GM10266 (cell line): Measurements from ENCODE around the gene JADE1.

Experiments used
- DNase-seq: peaks from one replicate; pipeline ENCODE4 v3.0.0; 2012; ENCODE audit errors: extremely low spot score
- TF ChIP-seq, protein P1 (sequence below): IDR thresholded peaks from 2 replicates; pipeline ENCODE4 v1.5.1; 2012; ENCODE audit warnings: mild to moderate bottlenecking, low read depth; ENCODE audit not compliant: control insufficient read depth, insufficient read depth; ENCODE audit errors: missing control alignments

Gene JADE1

DNA sequence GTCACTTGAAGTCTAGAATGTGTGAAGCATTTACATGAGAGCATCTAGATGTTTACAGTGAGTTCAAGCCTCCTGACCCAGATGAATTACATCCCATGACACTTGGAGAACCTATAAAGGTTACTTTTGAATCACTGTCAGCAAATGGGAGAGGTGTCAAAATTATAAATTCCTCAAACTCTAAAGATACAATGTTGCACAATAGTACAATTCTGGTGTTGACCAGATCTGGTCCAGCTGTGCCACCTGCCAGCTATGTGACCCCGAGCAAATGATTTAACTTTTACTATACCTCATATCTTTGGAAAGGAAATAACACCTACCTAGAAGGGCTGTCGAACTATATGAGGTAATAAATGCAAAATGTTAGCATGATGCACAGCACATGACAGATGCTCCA, 69.8 kb downstream of the JADE1 start:
- TF ChIP-seq, protein P1, sequence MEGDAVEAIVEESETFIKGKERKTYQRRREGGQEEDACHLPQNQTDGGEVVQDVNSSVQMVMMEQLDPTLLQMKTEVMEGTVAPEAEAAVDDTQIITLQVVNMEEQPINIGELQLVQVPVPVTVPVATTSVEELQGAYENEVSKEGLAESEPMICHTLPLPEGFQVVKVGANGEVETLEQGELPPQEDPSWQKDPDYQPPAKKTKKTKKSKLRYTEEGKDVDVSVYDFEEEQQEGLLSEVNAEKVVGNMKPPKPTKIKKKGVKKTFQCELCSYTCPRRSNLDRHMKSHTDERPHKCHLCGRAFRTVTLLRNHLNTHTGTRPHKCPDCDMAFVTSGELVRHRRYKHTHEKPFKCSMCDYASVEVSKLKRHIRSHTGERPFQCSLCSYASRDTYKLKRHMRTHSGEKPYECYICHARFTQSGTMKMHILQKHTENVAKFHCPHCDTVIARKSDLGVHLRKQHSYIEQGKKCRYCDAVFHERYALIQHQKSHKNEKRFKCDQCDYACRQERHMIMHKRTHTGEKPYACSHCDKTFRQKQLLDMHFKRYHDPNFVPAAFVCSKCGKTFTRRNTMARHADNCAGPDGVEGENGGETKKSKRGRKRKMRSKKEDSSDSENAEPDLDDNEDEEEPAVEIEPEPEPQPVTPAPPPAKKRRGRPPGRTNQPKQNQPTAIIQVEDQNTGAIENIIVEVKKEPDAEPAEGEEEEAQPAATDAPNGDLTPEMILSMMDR = no peak
- DNase-seq = no peak

DNA sequence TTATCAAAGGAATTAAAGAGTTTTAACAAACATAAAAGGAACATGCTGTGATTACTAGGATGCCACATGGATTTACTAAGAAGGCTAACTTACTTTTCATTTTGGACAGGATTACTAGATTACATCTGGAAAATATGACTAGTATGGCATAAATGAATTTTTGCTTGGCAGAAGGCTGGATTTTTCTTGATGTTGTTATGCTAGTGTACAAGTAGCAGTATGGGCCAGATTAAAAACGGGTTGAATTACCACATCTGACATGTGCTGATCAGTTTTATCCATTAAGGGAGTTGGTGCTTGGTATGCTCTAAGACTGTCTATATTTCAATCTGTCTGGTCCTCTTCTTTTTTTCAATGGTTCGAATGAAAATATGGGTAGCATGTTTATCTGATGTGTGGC, 70.5 kb downstream of the JADE1 start:
- no peak for DNase-seq
- TF ChIP-seq, protein P1 = no peak

- TF ChIP-seq, protein P1 = no peak
- no peak for DNase-seq
These were observed 71.2 kb downstream of the JADE1 start for GRCh38 chr4:128880662-128881061.

DNA sequence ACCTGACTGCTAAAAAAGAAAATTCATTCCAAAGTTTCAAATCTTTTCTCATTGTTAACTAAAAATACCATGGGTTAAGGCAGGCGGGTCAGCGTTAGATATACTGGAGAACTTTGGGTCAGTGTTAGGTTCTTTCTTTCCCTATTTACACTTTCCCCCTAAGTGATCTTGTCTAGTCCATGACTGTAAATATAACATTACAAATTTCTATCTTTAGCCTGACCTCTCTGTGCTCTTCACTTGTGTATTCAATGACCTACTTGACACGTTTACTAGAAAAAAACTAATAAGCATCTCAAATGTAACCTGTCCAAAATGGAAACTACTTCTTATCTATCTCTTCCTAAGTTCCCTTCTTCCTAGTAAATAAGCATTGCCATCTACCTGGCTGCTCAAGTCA, 95.3 kb downstream of the JADE1 start:
- no peak for DNase-seq

DNA sequence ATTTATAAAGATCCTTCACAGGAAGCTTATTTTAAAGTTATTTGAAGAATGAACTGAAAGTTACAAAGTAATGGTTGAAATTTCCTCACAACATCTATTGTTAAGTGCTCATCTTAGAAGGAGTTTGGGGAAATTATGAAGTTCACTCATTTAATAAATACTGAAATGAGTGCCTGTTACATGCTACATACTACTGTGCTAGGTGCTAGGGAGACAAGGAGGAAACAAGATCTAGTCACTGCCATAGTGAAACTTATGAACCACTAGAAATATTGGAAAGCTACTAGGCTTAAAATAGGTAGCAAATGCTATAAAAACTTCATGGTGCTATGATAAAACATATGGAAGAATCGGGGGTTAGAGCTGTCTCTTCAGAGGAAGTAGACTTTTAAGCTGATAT, 97.1 kb downstream of the JADE1 start:
- no peak for DNase-seq
- TF ChIP-seq, protein P1 = no peak

More for the DNA sequence above, 95.3 kb downstream of the JADE1 start:
- TF ChIP-seq, protein P1 = no peak

DNA sequence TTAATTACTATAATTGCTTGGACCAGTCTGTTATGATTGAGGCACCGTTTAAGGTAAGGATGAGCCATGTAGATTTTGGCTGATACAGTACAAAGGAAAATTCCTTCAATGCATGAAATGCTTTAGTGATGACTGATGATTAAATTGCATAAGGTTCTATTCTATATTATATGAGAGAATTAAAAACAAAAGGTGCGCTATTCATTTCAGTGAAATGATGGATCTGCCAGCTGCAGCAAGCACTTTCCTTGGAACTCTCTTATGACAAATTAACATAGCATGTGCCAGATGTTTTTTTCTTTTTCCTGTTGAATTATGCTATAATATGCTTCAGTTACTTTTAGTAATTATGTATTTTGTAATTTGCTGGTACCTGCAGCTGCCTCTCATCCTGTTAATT, 98.5 kb downstream of the JADE1 start:
- DNase-seq = no peak
- TF ChIP-seq, protein P1 = no peak

DNA sequence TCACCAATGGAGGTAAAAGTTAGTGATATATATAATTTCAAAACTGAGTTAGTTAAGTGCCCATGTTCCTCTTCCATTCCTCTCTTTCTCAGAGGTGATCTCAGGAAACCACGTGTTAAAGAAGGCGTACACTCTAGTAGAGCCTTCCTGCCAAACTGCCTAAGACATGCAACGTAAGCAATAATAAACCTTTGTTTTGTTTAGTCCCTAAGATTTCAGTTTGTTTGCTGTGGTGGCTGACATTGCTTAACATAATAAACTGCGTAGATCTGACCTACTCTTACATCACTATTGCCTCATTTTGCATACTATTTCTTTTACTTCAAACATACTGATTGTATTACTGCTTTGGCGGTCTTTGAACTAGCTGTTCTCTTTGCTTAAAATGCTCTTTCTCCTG, 99.2 kb downstream of the JADE1 start:
- no peak for DNase-seq
- TF ChIP-seq, protein P1 = no peak
